Measurements from ENCODE around the gene RALGPS1. TPM values are rescaled to one million over a fixed set of nuclear protein-coding genes. Genes with fewer than 3 reads are reported as not detected.

RALGPS1 gene
- polyA plus RNA-seq, 1 experiment = 1.7 TPM

DNA sequence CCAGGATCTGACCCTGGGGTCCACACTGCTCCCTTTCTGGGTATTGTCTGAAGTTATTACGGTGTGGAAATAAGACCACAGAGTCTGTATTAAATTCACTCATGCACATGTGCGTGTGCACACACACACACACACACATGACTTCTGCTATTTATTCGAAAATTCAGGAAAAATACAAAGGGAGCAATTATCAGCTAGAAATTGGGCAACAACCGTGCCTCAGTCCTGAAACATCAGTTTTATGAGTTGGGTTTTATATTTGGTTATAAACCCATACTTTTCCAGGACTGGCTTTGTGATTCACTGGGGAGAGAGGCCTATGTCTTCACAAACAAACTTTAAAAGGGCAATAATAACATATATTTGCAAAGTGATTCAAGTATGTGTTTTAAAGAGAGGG is 117.7 kb downstream of the RALGPS1 start:
- no peaks in the 10 kb centered on the region for H3K36me3 ChIP-seq (ENCODE audit: control insufficient read depth, insufficient read depth, low read length)
- no peak overlapping the region for H3K4me3 ChIP-seq (ENCODE audit: low read depth, low read length)
- no peaks in the 10 kb centered on the region for H3K27me3 ChIP-seq (ENCODE audit: control insufficient read depth, insufficient read depth, low read length)
- POLR2A ChIA-PET = no interaction called here
- DNase-seq (ENCODE audit: low read depth) = no peak
- CTCF ChIA-PET = interaction anchor here (0.6 kb wide), 1 partner anchor 20 kb away, joined by 3 read pairs; no protein-coding TSS in a partner anchor
- TF ChIP-seq, protein P1, sequence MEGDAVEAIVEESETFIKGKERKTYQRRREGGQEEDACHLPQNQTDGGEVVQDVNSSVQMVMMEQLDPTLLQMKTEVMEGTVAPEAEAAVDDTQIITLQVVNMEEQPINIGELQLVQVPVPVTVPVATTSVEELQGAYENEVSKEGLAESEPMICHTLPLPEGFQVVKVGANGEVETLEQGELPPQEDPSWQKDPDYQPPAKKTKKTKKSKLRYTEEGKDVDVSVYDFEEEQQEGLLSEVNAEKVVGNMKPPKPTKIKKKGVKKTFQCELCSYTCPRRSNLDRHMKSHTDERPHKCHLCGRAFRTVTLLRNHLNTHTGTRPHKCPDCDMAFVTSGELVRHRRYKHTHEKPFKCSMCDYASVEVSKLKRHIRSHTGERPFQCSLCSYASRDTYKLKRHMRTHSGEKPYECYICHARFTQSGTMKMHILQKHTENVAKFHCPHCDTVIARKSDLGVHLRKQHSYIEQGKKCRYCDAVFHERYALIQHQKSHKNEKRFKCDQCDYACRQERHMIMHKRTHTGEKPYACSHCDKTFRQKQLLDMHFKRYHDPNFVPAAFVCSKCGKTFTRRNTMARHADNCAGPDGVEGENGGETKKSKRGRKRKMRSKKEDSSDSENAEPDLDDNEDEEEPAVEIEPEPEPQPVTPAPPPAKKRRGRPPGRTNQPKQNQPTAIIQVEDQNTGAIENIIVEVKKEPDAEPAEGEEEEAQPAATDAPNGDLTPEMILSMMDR (IDR thresholded peaks at IDR 0.05; ENCODE audit: insufficient read depth, low read depth, low read length) = no peak

DNA sequence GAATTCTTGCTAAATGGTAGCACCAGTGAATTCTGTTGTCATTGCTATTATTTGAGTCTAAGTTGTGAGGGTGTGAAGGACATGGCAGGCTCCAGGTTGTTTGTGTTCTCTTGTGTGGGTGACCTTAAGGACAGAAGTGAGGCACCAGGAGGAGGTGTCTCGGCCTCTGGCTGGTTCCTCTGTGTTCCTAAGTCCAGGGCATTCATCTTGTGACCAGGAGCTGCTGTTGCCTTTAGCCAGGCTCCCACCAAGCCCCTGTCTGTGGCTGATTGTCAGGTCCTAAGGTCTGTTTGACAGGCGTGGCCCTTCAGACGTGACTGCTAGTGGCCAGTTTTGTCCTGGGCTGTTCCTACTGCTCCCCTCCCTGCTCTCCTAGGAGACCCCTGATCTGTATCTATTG is 118.5 kb downstream of the RALGPS1 start:
- H3K36me3 ChIP-seq (ENCODE audit: control insufficient read depth, insufficient read depth, low read length) = no peaks in the 10 kb centered on the region
- POLR2A ChIA-PET = no interaction called here
- TF ChIP-seq, protein P1 (IDR thresholded peaks at IDR 0.05; ENCODE audit: insufficient read depth, low read depth, low read length) = no peak
- H3K4me3 ChIP-seq (ENCODE audit: low read depth, low read length) = no peak overlapping the region
- no peak for DNase-seq (ENCODE audit: low read depth)
- H3K27me3 ChIP-seq (ENCODE audit: control insufficient read depth, insufficient read depth, low read length) = no peaks in the 10 kb centered on the region
- CTCF ChIA-PET = interaction anchor here (0.6 kb wide), 1 partner anchor 91 kb away, joined by 3 read pairs; no protein-coding TSS in a partner anchor

DNA sequence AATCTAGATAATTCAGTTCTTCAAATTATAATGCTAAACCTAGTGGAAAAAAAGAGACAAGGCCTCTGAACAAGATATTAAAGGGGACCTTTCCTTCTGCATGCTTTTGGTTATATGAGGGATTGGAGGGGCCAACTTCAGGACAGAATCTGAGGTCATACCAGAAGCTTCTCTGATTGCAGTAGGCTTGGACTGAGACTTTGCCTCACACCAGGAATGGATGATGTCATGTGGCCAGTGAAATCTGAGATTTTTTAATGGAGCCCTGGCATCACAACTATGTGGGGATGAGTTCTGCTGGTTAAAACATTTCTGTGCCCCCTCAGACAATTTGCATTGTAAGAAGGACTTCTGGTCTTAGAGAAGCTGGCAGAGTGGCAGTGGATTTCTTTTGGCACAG is 119.2 kb downstream of the RALGPS1 start:
- POLR2A ChIA-PET = no interaction called here
- Histone ChIP-seq H3K36me3 (ENCODE audit: control insufficient read depth, insufficient read depth, low read length) (no peaks in the 10 kb centered on the region), H3K27me3 (ENCODE audit: control insufficient read depth, insufficient read depth, low read length) (no peaks in the 10 kb centered on the region), H3K4me3 (ENCODE audit: low read depth, low read length) (no peak overlapping the region)
- CTCF ChIA-PET = interaction anchor here (0.6 to 0.9 kb wide), 2 partner anchors 9 to 92 kb away, joined by 3 read pairs; no protein-coding TSS in a partner anchor
- DNase-seq (ENCODE audit: low read depth) = no peak
- TF ChIP-seq, protein P1 (IDR thresholded peaks at IDR 0.05; ENCODE audit: insufficient read depth, low read depth, low read length) = no peak

DNA sequence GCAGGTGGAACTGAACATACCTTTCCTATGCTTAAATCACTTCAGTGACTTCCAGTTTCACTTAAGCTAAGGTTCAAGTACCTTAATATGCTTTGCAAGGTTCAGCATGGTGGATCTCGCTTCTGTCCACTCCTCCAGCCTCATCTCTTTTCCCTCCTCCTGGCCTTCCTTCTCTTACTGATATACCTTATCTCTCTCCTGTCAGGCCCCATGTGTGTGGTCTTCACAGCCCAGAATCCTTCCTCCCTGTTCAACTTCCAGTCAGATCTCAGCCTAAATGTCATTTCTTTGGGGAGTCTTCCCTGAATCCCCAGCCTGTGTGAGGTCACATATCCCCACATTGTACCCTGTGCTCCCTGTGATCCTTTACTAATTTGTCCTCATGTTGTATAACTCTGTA is 120.1 kb downstream of the RALGPS1 start:
- TF ChIP-seq, protein P1 (IDR thresholded peaks at IDR 0.05; ENCODE audit: insufficient read depth, low read depth, low read length) = no peak
- POLR2A ChIA-PET = no interaction called here
- CTCF ChIA-PET = no interaction called here
- no peaks in the 10 kb centered on the region for H3K27me3 ChIP-seq (ENCODE audit: control insufficient read depth, insufficient read depth, low read length)
- DNase-seq (ENCODE audit: low read depth) = no peak
- no peaks in the 10 kb centered on the region for H3K36me3 ChIP-seq (ENCODE audit: control insufficient read depth, insufficient read depth, low read length)
- no peak overlapping the region for H3K4me3 ChIP-seq (ENCODE audit: low read depth, low read length)

DNA sequence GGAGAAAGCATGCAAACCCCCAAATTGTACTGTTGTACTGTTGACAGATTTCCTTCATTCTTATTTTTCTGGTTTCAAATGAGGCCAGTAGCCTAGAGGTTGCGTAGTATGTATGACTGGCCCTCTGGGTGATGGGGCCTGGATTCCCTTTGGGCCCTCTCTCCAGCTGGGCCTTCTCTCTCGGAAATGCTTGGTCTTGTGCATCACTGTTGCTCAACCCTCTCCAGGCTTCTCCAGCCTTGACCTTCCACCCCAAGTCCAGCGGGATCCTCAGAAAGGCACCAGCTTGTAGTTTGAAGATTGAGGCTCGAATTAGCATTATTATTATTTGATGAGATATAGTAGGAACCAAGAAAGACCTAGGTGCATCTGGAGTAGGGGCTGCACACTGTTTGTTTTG is 120.8 kb downstream of the RALGPS1 start:
- POLR2A ChIA-PET = no interaction called here
- Histone ChIP-seq H3K4me3 (ENCODE audit: low read depth, low read length) (no peak overlapping the region), H3K27me3 (ENCODE audit: control insufficient read depth, insufficient read depth, low read length) (no peaks in the 10 kb centered on the region), H3K36me3 (ENCODE audit: control insufficient read depth, insufficient read depth, low read length) (no peaks in the 10 kb centered on the region)
- no peak for DNase-seq (ENCODE audit: low read depth)
- TF ChIP-seq, protein P1 (IDR thresholded peaks at IDR 0.05; ENCODE audit: insufficient read depth, low read depth, low read length) = no peak
- CTCF ChIA-PET = interaction anchor here (0.7 kb wide), 1 partner anchor 1053 kb away, joined by 7 read pairs; no protein-coding TSS in a partner anchor

Measured in BJ (cell line).